ENCODE results near the gene CADPS2.

The CADPS2 gene

DNA sequence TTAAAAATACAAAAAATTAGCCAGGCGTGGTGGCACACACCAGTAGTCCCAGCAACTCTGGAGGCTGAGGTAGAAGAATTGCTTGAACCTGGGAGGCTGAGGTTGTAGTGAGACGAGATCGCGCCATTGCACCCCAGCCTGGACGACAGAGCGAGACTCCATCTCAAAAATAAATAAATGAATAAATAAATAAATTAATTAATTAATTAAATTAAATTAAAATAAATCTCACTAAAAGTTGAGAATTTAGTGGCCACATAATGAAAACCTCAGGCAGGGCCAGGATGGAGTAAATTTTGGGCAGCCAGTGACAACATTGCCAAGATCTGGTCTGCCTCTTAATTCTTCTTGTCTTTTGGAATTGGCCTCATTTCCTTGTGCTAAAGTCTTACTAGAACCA is 394.3 kb downstream of the CADPS2 start:
- no peaks in the 10 kb centered on the region for H3K36me3 Mint-ChIP-seq (ENCODE audit: low read depth)
- H3K27ac Mint-ChIP-seq, result no peak overlapping the region
- no peaks in the 10 kb centered on the region for H3K27me3 Mint-ChIP-seq
- intact Hi-C loops (cut with micrococcal nuclease), result no loop called here
- no peaks in the 10 kb centered on the region for H3K9me3 Mint-ChIP-seq
- H3K4me1 Mint-ChIP-seq (ENCODE audit: low read depth), result no peaks in the 10 kb centered on the region
- H3K4me3 Mint-ChIP-seq, result no peak overlapping the region

DNA sequence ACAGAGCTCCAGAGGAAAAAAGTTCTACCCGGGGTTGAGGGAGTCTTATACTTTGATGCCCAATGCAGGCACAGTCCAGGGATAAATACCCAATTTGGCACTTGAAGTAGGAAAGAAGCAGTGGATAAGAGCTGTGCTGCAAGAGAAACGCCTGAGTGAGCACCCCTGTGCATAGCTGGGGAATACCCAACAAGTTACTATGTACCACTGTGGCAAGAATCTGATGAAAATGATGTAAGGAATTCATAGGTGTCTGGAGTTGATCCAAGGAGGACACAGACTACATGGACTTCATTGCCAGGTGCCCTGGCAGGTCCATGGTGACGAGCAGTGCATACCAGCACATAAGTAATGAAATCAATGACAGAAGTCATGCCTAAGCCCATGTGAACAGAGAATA is 398.0 kb downstream of the CADPS2 start:
- Mint-ChIP-seq H3K36me3 (ENCODE audit: low read depth) (no peaks in the 10 kb centered on the region), H3K4me1 (ENCODE audit: low read depth) (no peaks in the 10 kb centered on the region)

DNA sequence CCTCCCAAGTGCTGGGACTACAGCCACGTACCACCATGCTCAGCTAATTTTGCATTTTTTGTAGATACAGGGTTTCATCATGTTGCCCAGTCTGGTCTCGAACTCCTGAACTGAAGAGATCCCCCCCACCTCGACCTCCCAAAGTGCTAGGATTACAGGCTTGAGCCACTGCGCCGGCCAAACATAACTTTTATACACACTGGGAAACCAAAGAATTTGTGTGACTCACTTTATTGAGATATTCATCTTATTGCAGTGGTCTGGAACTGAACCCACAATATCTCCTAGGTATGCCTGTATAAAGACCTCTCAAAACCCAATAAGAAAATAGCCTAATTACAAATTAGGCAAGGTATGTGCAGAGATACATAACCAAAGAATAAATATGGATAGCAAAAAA is 399.1 kb downstream of the CADPS2 start:
- intact Hi-C loops (cut with micrococcal nuclease), result no loop called here
- H3K4me1 Mint-ChIP-seq (ENCODE audit: low read depth), result no peaks in the 10 kb centered on the region

More for the DNA sequence above, 398.0 kb downstream of the CADPS2 start:
- intact Hi-C loops (cut with micrococcal nuclease), result no loop called here
- Mint-ChIP-seq H3K27me3 (no peaks in the 10 kb centered on the region), H3K27ac (no peak overlapping the region), H3K4me3 (no peak overlapping the region), H3K9me3 (no peaks in the 10 kb centered on the region)

DNA sequence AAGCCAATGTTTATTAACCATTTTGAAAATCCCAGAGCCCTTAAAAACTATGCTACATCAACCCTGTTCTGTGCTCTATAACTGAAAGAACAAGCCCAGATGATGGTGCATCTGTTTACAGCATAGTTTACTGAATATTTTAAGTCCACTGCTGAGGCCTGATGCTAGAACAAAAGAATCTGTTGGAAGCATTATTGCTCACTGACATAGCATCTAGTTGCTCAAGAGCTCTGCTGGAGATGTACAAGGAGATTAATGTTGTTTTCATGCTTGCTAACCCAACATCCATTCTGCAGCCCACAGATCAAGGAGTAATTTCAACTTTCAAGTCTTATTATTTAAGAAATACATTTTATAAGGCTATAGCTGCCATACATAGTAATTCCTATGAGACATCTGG is 400.4 kb downstream of the CADPS2 start:
- Mint-ChIP-seq H3K9me3 (no peaks in the 10 kb centered on the region), H3K36me3 (ENCODE audit: low read depth) (no peaks in the 10 kb centered on the region), H3K4me1 (ENCODE audit: low read depth) (no peaks in the 10 kb centered on the region), H3K27me3 (no peaks in the 10 kb centered on the region), H3K4me3 (no peak overlapping the region), H3K27ac (no peak overlapping the region)
- intact Hi-C loops (cut with micrococcal nuclease), result no loop called here

More for the DNA sequence above, 399.1 kb downstream of the CADPS2 start:
- Mint-ChIP-seq H3K9me3 (no peaks in the 10 kb centered on the region), H3K4me3 (no peak overlapping the region), H3K27ac (no peak overlapping the region), H3K36me3 (ENCODE audit: low read depth) (no peaks in the 10 kb centered on the region), H3K27me3 (no peaks in the 10 kb centered on the region)

DNA sequence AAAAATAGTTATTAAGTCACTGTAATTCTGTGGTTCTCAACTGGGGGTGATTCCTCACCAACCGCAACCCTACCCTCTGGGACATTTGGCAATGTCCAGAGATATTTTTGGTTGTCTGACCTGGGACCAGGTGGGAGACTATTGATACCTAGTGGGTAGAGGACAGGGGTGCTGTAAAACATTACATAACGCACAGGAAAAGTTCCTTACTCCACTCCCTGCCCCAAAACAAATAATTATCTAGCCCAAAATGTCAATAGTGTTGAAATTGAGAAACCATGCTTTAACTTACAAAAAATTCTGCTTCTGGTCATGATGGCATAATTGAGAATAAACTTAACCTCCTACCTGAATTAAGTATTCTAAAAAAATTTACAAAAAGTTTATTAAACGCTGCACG is 404.0 kb downstream of the CADPS2 start:
- H3K36me3 Mint-ChIP-seq (ENCODE audit: low read depth), result no peaks in the 10 kb centered on the region
- intact Hi-C loops (cut with micrococcal nuclease), result no loop called here
- no peak overlapping the region for H3K27ac Mint-ChIP-seq
- no peak overlapping the region for H3K4me3 Mint-ChIP-seq
- no peaks in the 10 kb centered on the region for H3K27me3 Mint-ChIP-seq
- H3K9me3 Mint-ChIP-seq, result no peaks in the 10 kb centered on the region
- no peaks in the 10 kb centered on the region for H3K4me1 Mint-ChIP-seq (ENCODE audit: low read depth)

DNA sequence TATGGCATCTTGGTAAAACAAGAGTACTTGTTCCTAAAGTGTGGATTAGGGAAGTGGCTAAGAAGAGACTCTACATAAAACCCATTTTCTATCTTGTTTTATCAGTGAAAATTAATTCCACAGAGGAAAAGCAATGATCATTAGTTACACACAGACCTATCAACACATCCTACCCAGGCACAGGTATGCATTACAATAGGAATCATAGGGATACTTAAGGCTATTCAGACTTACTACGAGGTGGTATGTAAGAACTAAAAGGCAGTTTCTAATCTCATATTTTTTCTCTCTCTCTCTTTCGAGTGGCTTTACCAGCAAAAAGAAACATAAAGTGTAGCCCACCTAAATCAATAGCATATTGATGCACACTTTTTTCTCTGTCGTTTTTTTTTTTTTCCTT is 415.4 kb downstream of the CADPS2 start:
- H3K4me3 Mint-ChIP-seq, result no peak overlapping the region
- H3K27ac Mint-ChIP-seq, result no peak overlapping the region
- no peaks in the 10 kb centered on the region for H3K36me3 Mint-ChIP-seq (ENCODE audit: low read depth)
- no peaks in the 10 kb centered on the region for H3K9me3 Mint-ChIP-seq
- intact Hi-C loops (cut with micrococcal nuclease), result no loop called here
- H3K4me1 Mint-ChIP-seq (ENCODE audit: low read depth), result no peaks in the 10 kb centered on the region
- no peaks in the 10 kb centered on the region for H3K27me3 Mint-ChIP-seq

DNA sequence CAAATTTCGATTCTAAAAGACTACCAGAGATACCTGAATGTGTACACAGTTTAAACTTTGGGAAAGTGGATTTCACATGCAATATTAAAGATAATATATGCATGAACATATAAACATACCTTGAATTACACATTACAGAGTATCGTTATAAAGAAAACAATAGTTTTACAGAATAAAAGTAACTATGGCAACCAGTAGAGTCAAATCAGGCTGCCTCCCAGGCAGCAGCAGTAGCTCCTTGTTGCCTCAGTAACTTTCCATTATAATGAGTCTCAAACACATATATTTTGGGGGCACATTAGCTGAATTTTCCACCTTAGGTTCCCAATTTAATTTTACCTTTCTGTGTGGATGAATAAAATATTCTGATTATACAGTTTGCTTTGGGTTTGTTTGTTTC is 417.3 kb downstream of the CADPS2 start:
- H3K9me3 Mint-ChIP-seq, result no peaks in the 10 kb centered on the region
- no peak overlapping the region for H3K4me3 Mint-ChIP-seq
- intact Hi-C loops (cut with micrococcal nuclease), result no loop called here
- H3K4me1 Mint-ChIP-seq (ENCODE audit: low read depth), result no peaks in the 10 kb centered on the region
- H3K36me3 Mint-ChIP-seq (ENCODE audit: low read depth), result no peaks in the 10 kb centered on the region
- no peaks in the 10 kb centered on the region for H3K27me3 Mint-ChIP-seq
- H3K27ac Mint-ChIP-seq, result no peak overlapping the region

DNA sequence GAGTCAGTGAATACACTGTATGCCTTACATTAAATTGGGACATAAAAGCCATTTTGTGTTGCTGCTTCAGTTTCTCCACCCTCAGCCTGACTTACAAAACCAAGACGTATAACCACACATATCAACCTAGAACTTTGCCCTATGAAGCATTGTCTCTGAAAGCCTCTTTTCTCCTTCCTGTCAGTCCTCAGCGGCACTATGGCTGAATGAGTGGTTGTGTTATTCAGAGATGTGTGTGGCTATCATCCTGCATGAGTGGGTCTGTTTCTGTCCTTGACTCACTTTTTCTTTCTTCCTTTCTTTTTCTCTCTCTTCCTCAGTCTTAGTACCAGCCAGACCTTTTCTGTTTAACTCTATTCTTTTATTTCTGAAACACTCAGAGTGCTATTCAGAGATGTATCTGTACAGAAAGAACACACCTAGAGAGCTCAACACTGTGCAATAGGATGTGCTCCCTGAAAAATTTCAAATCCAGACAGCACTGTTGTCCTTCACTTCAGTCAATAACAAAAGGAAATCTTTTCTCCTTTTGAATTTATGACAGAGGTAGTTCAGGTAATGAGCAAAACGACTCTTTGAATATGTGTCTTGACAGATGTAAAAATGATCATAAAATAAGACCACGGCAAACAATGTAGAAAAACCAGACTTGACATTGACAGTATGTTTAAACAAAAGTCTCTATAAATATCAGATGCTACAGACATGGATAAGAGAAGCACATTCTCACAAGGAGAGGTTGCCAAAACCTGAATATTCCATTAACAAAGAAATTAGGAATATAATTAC is 418.4 kb downstream of the CADPS2 start:
- no peaks in the 10 kb centered on the region for H3K4me1 Mint-ChIP-seq (ENCODE audit: low read depth)
- H3K9me3 Mint-ChIP-seq, result no peaks in the 10 kb centered on the region
- H3K4me3 Mint-ChIP-seq, result no peak overlapping the region
- intact Hi-C loops (cut with micrococcal nuclease), result no loop called here
- H3K27ac Mint-ChIP-seq, result no peak overlapping the region
- H3K36me3 Mint-ChIP-seq (ENCODE audit: low read depth), result no peaks in the 10 kb centered on the region
- H3K27me3 Mint-ChIP-seq, result no peaks in the 10 kb centered on the region

DNA sequence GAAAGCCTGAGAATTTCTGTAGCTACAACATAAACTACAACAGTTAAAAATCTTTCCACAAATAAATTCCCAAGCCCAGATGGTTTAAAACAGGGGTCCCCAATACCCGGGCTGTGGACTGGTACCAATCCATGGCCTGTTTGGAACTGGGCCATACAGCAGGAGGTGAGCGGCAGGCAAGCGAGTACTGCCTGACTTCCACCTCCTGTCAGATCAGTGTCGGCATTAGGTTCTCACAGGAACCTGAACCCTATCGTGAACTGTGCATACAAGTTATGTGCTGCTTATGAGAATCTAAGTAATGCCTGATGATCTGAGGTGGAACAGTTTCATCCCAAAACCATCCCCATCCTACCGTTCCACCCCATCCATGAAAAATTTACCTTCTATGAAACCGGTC is 421.0 kb downstream of the CADPS2 start:
- H3K27me3 Mint-ChIP-seq, result no peaks in the 10 kb centered on the region
- H3K36me3 Mint-ChIP-seq (ENCODE audit: low read depth), result no peaks in the 10 kb centered on the region
- H3K27ac Mint-ChIP-seq, result no peak overlapping the region
- H3K4me1 Mint-ChIP-seq (ENCODE audit: low read depth), result no peaks in the 10 kb centered on the region
- no peak overlapping the region for H3K4me3 Mint-ChIP-seq
- intact Hi-C loops (cut with micrococcal nuclease), result no loop called here
- no peaks in the 10 kb centered on the region for H3K9me3 Mint-ChIP-seq

DNA sequence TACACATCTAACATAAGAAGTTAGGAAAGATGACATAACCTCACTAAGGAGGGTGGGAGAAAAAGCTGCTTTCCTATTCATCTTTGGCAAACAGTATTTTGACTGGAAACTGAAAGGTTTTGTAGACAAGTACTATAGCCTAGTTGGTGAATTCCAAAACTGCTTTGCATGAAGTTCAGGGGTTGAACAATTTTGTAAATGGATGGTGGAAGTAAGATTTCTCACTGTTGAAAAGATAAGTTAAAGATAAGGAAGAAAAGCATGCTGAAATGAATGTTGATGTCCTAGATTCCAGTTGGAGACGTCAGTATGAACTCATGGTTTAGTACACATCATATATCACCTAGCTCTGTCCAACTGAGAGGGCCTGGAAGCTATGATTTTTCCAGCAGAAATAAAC is 422.6 kb downstream of the CADPS2 start:
- no peak overlapping the region for H3K4me3 Mint-ChIP-seq
- no peak overlapping the region for H3K27ac Mint-ChIP-seq
- no peaks in the 10 kb centered on the region for H3K36me3 Mint-ChIP-seq (ENCODE audit: low read depth)
- no peaks in the 10 kb centered on the region for H3K9me3 Mint-ChIP-seq
- intact Hi-C loops (cut with micrococcal nuclease), result no loop called here
- H3K4me1 Mint-ChIP-seq (ENCODE audit: low read depth), result no peaks in the 10 kb centered on the region
- no peaks in the 10 kb centered on the region for H3K27me3 Mint-ChIP-seq

DNA sequence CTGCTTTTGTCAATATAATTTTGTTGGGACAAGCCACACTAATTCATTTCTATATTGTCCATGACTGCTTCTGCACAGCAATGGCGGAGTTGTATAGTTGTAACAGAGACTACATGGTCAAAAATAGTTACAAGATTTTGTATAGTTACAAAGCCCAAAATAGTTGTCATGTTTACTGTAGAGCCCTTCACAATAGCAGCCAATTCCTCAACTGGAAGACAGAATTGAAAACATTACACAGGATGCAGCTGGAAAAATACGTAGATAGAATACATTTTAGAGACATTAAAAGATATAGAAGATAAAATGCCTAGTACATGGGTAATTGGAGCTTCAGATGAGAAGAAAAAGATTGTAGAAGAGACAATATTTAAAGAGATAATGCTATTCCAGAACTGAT is 425.3 kb downstream of the CADPS2 start:
- Mint-ChIP-seq H3K4me3 (no peak overlapping the region), H3K27ac (no peak overlapping the region), H3K4me1 (ENCODE audit: low read depth) (no peaks in the 10 kb centered on the region), H3K27me3 (no peaks in the 10 kb centered on the region), H3K36me3 (ENCODE audit: low read depth) (no peaks in the 10 kb centered on the region), H3K9me3 (no peaks in the 10 kb centered on the region)
- intact Hi-C loops (cut with micrococcal nuclease), result no loop called here

DNA sequence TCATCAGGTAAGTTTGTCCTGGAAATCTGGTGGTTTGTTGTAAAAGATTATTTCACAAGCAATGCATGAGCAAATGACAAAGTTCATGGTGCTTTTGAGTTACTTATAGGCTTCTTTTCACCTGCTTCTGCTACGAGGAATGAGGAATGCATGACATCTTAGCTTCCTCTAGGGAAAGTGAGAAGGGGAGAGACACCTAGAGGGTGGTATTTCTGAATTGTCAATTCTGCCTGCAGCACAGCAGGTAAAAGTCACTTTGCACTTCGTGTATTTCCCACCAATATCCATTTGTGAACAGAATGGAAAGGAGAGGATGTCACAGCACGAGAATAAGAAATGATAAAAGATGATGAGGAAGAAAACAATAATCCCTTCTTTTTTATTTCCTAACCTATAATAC is 428.3 kb downstream of the CADPS2 start:
- intact Hi-C loops (cut with micrococcal nuclease), result no loop called here
- Mint-ChIP-seq H3K27ac (no peak overlapping the region), H3K27me3 (no peaks in the 10 kb centered on the region), H3K4me3 (no peak overlapping the region), H3K9me3 (no peaks in the 10 kb centered on the region), H3K36me3 (ENCODE audit: low read depth) (no peaks in the 10 kb centered on the region), H3K4me1 (ENCODE audit: low read depth) (no peaks in the 10 kb centered on the region)

DNA sequence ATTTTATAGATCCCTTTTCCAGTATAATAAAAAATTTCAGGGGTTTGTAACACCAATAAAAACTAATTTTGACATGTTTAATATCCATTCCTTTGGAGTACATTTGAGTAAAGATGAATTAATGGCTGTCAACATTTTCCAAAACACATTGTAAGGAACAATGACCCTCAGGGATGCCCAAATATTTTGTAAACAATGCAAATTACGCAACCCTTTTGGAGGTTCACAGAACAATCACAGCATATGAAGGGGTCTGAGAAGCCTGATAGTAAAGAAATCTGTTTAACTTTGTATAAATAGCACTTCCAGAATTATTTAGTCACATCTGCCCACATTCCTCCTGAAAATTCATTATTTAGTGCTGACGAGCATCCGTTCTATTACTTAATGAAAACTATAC is 428.9 kb downstream of the CADPS2 start:
- H3K9me3 Mint-ChIP-seq, result no peaks in the 10 kb centered on the region
- H3K27ac Mint-ChIP-seq, result no peak overlapping the region
- H3K36me3 Mint-ChIP-seq (ENCODE audit: low read depth), result no peaks in the 10 kb centered on the region
- intact Hi-C loops (cut with micrococcal nuclease), result no loop called here
- no peaks in the 10 kb centered on the region for H3K27me3 Mint-ChIP-seq
- no peak overlapping the region for H3K4me3 Mint-ChIP-seq
- H3K4me1 Mint-ChIP-seq (ENCODE audit: low read depth), result no peaks in the 10 kb centered on the region

DNA sequence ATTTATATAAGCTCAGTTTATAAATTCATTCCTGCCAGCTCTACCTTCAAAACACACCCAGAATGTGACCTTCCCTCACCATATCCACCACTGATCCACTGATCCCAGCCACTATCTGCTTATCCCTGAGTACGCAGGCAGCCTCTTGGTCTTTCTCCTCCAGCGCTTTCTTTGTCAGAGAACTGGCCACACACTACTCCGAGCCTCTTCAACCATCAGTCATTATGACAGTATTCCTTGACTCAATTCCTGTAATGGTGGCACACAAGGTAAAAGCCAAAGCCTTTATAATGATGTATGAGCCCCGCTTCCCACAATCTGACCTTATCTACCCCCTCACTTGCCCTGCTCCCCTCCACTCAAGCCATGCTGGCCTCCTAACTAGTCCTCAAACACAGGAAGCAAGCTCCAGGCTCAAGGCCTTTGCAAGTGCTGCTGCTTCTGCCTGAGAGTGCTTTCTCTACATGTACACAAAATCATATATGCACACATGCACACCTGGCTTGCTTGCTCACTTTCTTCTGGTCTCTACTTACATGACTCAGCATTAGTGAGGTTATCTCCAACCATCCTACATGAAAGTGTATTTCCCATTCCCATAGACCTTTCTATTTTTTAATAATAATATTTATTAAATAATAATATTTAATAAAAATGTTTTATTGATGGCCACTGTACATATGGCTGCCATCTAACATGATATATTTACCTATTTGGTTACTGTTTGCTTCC is 431.3 kb downstream of the CADPS2 start:
- intact Hi-C loops (cut with micrococcal nuclease), result no loop called here
- Mint-ChIP-seq H3K27ac (no peak overlapping the region), H3K27me3 (no peaks in the 10 kb centered on the region), H3K4me3 (no peak overlapping the region), H3K36me3 (ENCODE audit: low read depth) (no peaks in the 10 kb centered on the region), H3K4me1 (ENCODE audit: low read depth) (no peaks in the 10 kb centered on the region), H3K9me3 (no peaks in the 10 kb centered on the region)

DNA sequence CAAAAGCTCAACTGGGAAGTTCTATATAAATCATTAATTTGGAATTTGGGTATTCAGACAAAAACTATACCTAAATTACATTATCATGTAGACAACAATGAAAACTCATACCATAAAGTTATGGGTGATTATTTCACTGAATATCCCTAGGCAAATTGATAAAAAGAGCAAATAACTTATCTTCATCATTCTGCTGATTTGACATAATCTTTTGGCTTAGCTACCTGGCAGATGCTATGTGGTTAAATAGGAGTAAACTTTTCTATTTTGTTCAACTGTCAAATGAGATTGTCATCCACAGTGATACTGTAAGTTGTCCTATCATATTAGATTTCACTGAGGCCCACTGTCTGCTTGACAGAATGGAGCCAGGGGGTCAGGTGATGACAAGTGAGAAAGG is 432.8 kb downstream of the CADPS2 start:
- H3K9me3 Mint-ChIP-seq, result no peaks in the 10 kb centered on the region
- no peak overlapping the region for H3K27ac Mint-ChIP-seq
- H3K36me3 Mint-ChIP-seq (ENCODE audit: low read depth), result no peaks in the 10 kb centered on the region
- intact Hi-C loops (cut with micrococcal nuclease), result no loop called here
- no peaks in the 10 kb centered on the region for H3K27me3 Mint-ChIP-seq
- H3K4me1 Mint-ChIP-seq (ENCODE audit: low read depth), result no peaks in the 10 kb centered on the region
- no peak overlapping the region for H3K4me3 Mint-ChIP-seq
